Stimulated activated CD4-positive, alpha-beta T cell treated with anti-CD3 and anti-CD28 coated beads, Interleukin-2, amount 100 ng/mL, for 48 hours (primary cell): ENCODE measurements around the gene DCDC1.

Experiments
- DNase-seq, 2 donors: peaks; one replicate each; pipeline ENCODE4 v3.0.0-alpha.2; 2020

Gene DCDC1, protein sequence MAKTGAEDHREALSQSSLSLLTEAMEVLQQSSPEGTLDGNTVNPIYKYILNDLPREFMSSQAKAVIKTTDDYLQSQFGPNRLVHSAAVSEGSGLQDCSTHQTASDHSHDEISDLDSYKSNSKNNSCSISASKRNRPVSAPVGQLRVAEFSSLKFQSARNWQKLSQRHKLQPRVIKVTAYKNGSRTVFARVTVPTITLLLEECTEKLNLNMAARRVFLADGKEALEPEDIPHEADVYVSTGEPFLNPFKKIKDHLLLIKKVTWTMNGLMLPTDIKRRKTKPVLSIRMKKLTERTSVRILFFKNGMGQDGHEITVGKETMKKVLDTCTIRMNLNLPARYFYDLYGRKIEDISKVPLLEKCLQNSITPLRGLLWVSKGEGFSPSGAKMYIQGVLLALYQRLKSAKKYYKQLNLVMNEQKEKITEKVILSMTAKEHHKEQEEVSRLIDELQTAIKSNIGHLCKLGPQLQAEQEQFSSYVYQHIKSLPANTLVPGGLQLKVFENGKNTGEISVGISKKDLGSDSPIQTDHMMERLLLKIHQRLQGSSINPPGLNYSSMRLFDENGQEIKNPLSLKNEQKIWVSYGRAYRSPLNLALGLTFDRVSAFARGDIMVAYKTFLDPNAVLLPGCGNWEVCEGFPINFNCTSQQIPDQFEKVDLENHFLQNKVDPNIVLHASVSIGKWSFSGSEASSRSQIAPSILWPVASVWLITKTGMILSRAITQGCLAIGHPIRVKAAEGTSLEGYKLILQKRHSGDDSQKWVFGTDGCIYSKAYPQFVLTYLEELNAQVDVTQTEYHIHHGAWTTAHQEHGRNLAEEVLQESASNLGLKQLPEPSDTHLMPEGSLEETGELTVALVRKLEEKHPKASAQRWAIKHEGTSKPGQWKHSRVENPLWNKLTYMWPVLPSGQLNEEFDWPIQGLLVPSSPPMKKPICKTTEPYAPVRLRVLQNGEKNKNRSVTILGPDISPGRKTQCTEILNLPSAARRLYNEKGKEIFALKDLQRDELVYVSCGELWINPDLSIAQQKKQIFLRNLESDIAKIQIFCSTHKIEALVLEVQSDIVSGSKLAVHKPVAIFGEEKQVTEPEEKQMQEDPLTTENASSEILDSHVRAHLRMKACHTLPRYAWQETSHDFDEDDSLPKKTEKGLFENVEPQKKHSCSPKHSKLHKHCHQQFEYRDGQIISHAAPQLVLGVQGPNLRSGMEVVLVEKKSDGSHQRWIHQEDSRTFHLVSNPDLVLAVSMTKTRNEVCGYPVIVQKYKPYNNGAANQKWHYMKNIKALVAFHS (N-terminal part only)

DNA sequence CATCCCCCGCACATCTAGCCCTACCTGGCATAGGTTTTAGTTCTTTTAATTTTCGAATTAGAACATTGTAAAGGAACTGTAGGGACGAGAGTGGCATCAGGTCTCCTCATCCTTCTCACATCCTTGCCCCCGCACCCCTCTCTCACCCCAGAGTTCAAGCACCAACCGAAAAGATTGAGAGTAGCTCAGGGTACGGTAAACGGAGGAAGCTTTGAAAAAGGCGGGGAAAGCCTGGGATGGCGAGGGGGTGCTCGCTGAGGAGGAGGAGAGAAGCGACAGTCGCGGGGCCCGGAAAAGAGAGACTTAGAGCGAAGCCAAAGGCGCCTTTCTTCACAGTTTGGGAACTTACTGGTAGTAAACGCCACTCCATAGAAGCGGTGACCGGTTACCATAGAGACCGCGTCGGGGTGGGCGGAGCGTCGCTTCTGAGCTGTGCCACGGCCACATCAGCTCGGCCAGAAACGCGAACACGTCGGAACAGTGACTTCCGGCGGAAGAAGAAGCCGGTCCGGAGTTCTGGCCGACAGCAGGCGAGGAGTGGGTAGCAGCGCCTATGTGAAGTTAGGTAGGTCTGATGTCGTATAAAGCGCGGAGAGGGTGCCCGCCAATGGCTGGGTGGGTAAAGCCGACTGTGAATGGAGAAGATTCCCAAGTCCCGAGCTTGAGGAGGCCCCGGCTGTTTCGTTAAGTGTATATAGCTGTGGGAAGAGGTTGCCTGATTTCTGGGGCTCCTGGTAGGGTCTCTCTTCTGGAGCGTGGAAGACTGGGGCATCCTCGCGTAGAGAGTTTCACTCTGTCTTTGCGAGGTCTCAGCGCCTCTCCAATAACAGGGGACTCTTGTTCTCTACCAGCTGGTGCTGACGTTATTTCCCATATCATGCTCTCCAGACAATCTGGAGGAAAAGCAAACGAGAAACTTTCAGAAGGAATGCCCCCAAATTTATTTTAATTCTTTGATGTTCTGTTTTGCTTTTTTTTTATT, at the start of gene DCDC1, which contains the start of gene DNAJC24:
Gene DCDC1, minus strand, starts transcription at position 392 of the 982 bp plus-strand sequence. CDS start 41,459 bp downstream, outside the sequence.
Gene DNAJC24, plus strand, starts transcription at position 513 of the 982 bp plus-strand sequence. CDS start 889 bp downstream, outside the sequence.
- DNase-seq, result peak; percentile 87

DNA sequence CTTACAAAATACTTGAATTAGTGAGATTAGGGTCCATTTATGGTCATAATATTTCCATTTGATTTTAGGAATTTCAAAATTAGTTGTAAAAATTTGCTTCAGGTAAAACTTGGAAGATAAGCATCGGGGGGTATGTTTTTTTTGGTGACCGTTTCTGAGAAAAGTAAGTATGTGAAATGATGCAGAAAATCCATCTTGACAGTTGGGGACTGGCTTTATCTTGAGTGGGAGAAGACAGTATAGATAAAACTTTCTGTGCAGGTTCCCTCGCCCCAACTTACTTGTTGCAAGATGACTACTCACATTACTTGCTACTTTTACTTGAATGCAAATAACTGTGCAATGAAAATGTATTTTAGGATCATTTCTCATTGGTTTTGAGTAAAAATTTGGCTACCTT, 49.6 kb upstream of the DCDC1 start:
- no peak for DNase-seq

DNA sequence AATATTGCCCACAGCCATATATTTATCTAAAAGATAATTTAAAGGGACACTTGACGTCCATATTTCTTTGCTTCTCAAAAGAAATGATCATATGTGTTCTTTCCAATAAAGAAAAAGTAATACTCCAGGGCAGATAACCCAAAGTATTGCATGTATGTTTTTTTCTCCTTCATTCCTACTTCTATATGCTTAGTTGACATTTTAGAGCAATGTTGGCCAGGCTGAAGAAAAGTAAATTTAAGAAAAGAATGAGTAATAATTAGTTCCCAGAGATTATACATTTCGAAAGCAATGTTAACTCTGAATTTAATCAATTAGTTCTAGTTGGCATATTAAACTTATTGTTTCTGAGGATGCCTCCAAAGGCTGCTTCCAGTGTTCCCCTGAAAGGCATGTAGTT, 48.3 kb upstream of the DCDC1 start:
- no peak for DNase-seq

DNA sequence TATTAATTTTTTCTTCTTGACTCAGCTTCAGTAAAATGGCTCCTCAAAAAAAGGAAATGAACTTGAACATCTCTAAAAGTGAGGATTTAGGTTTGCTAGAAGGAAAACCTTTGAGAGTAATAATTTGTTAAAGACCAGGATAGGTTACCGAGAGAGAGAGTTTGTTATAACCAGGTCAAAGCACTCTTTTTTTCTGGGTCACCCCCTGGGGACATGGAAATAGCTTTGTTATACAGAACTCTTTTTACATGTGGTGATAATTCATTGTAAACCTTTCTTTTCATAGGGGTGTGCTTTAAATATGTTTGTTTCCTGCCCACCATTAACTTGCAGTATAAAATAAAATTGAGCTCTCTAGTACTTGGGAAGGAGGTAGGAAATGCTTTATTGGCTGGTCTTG, 47.8 kb upstream of the DCDC1 start:
- DNase-seq, result no peak

DNA sequence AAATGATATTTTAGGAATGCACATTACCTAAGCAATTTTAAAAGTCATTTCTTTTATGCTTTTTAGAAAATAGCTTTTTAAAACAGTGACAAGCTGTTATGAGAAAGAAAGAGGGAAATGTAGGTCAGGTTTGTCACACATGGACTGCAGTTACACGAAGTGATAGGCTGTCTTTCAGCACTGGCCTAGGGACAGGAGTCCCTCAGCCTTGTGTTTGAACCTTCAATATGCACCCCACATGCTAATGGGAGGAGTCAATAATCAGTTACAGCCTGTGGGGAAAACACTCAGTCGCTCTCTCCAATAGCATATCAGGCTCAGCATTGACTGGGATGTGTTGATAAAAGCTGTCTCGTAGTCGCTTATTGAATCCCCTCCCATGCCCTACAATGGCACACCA, 45.9 kb upstream of the DCDC1 start:
- no peak for DNase-seq

DNA sequence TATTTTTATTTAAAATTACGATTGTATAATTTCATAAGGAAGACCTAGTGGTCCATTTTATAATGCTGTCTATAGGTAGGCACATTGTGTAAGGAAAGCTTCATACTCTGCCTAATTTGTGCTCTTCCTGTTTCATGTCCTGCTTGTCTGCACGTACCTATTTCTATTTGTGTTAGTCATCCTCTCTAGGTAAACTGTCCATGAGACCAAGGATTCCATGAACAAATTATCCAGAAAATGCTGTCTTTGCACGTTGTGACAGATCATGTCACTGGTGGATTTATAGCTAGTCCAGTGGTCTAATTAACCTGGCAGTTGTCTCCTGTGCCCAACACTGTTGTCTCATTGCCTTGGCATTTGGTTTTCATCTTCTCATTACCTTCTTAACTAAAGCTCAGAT, 44.8 kb upstream of the DCDC1 start:
- DNase-seq, result no peak

DNA sequence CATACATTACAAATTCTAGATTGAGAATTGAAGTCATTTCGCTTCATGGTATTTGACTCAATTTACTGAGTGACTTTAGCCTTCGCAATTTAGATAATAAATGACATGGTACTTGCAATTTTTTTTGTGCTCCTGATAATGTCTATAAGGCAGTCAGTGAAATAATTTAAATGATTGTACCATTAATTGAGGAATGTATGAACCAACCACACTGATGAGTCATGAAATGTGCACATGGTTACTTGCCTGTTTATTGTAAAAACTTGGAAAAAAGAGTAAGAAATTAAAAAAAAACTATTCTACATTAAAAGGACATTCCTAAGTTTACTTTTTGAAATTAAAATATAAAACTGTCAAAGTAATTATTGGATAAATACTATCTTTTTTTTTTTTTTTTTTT, 43.4 kb upstream of the DCDC1 start:
- no peak for DNase-seq

DNA sequence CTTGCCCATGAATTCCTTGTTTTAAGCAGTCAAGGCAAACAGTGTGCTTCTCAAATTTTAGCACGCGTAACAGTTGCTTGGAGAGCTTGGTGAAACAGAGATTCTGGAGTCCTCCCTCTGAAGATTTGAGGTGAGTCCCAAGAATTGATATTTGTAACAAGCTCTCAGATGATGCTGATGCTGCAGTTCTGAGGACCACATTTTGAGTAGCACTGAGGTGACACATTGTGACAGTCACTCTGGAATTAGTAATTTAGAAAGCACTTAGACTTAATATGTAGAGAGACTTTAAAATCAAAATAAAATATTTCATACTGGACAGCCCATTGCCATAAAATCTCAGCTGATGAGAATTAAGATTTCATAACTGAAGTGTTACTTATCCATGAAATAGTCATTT, 38.7 kb upstream of the DCDC1 start:
- no peak for DNase-seq

DNA sequence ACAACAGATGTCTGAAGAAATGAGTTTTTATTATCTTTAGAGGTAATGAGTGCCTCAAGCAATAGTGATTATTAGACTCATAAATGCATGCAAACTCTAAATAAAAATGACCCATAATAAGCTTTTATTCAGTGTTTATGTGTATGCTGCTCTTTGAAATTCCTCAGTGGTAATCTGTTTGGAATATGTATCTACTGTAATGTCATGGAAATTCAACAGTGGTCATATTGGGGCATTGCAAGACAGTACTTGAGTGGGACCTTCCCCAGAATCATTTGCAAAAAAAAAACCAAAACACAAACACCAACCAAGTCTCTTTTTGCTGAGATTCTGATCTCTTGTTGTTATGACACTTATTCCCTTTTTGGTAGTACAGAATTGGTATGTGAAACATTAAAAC, 35.1 kb upstream of the DCDC1 start:
- DNase-seq, result no peak

DNA sequence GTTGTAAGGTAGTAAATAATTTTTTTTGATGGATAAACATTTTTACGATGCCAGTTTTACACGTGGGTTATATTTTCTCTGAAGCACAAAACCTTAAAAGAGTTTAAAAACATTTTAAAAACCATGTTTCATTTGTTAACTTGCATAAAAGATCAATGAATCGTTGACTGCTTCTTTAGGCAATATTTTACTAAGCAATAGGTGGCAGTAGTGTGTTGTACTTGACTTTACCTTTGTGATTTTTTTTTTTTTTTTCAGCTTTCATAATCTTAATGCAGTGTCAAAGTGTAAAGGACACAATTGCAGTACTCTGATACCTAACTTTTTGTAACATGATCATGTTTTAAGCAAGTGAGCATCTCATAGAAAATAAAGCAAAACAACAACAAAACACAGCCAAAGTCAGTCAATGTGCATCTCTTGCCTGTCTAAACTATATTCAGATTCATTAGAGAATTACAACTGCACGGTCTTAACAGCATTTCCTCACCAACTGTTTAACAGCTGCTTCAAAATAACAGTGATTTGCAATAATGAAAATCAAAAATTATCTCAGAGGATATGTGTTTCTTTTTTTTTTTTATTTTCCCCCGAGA, 27.8 kb upstream of the DCDC1 start:
- no peak for DNase-seq

DNA sequence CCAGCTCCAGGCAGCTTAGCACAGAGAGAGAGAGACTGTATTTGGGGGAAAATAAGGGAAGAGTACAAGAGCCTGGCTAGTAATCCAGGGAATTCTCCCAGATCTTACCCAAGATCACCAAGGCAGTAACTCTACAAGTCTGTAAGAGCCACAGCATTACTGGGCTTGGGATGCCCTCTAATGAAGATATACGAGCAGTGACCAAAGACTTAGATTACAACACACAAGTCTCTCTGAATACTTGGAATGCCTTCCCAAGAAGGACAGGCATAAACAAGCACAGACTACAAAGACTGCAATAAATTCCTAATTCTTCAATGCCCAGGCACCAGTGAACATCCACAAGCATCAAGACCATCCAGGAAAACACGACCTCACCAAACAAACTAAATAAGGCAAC, 17.8 kb upstream of the DCDC1 start:
- DNase-seq, result no peak

DNA sequence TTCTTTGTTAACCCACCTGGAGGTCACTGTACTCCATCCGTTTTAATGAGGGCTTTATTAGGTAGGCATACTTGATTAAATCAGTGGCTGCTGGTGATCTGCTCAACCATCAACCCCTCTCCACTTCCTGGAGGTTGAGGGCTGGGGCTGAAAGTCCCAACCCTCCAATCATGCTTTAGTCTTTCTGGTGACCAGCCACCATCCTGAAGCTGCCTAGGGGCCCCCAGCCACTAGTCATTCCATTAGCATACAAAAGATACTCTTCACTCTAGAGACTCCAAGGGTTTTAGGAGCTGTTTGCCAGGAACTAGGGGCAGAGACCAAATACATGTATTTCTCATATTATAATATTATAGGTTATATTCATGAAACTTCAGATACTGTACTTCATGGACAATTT, 13.6 kb upstream of the DCDC1 start:
- no peak for DNase-seq

DNA sequence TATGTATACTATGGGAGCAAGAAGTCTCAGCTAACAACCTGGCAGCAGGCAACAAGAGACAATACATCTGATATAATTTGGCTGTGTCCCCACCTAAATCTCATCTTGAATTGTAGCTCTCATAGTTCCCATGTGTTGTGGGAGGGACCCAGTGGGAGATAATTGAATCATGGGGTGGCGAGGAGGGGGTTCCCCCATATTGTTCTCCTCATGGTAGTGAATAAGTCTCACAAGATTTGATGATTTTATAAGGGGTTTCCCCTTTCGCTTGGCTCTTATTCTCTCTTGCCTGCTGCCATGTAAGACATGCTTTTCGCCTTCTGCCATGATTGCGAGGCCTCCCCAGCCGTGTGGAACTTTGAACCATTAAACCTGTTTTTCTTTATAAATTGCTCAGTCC, 6.3 kb upstream of the DCDC1 start:
- no peak for DNase-seq

DNA sequence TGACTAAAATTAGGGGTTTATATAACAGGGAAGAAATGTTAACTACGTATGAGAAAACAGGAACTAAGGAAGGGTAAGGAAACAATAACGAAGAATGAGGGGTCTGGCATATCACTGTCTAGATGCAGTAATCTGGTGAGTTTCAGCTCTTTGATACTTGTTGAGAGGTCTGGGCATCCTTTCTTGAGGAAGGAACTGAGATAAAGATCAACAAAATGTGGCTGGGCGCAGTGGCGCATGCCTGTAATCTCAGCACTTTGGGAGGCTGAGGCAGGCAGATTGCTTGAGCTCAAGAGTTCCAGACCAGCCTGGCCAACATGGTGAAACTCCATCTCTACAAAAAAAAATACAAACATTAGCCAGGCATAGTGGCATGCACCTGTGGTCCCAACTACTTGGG, 2.7 kb downstream of the DCDC1 start:
- no peak for DNase-seq

DNA sequence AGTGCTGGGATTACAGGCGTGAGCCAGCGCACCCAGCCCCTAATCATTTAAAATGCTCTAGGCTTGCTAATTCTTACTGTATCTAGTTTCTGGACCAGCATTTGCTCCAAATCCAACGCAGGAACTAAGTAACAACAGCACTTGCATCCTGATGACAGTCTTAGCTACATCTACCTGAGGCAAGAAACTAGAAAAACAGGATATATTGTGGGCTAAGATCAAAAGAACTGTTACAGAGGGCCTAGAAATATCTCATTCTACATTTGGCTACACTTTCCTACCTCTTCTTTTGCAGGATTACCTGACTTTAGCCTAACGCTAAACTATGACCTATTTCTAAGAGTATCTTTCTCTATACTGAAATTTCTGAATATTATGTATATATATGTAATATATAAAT, 7.8 kb downstream of the DCDC1 start:
- DNase-seq, result no peak

DNA sequence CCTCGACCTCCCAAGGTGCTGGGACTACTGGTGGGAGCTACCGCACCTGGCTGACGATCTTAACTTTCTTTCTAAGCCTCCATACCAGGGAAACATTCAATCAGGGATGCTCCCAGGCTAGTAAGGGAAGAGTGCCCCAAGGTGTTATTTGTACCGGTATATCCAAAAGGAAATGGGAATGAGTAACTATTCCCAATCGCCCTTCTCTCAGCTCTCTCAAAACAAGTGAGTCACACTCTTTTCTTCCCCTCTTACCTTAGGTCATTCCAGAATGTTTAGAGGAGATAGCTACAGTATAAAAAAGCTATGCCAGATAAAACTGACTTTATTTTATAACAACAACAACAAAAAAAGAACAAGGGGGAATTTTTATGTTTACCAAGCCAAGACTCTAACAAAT, 13.7 kb downstream of the DCDC1 start:
- no peak for DNase-seq

DNA sequence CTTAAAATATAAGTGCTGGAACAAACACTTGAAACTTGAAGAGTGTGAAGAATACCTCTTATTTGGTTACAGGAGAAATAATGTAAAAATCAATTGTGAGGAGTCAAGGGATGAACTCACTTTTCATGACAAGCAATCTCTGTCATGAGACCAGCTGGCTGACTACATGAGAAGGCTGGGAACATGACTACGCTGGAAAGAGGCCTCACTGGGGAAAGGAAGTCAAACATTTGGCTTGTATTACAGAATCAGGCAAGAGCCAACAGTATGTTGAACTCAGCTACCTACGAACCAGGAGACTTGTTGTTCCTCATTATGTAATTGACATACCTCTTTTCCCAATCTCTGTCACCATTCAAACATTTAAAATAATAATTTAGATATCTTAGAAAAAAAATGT, 14.4 kb downstream of the DCDC1 start:
- no peak for DNase-seq

DNA sequence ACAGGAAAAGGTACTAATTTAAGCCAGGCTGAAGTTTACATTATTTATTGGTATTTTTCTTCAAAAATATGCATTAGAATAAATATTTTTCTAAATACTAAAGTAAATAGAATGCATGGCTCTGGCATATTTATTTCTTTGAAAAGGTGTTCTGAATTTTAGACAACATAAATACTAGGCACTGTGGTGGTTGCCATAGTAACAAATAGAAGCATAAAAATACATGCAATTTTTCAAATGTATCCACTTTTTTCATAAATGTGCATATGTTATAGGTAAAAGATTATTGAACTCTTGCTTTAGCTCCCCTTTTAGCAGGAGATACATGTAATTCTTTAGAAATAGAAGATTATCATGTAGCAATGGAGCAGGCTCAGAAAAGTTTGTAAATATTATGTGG, 18.4 kb downstream of the DCDC1 start:
- DNase-seq, result no peak

DNA sequence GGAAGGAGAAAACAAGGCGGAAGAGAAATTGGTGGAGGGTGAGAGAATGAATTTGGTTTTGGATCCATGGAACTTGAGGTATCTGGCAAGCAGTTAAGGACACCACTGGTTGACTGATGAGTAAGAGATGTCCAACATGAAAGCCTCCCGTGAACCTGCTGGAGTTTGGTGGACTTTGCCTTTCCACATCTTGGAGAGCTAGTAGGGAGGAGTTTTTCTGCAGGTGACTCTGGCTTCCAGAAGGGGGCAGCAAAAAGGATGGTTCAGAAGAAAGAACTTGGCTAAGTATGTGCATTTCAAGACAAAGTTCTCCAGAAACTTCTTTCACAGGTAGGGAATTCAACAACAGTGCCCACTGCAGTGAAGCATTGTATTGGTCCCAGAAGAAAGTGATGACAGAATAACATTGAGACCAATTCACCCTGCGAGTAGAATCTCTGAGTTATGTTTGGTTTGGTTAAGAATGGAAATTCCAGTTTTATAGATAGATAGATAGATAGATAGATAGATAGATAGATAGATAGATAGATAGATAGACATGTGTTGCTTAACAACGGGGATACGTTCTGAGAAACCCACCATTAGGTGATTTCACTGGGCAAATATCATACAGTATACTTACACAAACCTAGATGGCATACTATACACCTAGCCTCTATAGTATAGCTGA, 28.5 kb downstream of the DCDC1 start:
- no peak for DNase-seq

DNA sequence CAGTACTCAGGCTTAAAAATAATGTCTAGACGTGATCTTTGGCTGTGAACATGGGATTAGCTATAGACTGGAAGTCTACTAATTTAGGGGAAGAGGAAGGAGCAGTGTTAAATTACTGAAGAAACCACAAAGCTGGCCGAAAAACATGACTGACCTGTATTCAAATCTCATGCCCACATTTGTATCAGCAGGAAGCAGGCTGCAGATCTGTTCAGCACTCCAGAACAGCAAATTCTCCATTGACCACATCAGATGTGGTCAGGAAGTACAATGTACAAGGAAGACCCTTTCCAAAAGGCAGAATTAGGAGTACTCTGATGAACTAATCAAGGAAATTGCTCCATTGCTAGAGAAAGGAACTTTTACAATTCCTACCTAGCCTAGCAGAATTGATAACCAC, 31.7 kb downstream of the DCDC1 start:
- DNase-seq, result no peak

DNA sequence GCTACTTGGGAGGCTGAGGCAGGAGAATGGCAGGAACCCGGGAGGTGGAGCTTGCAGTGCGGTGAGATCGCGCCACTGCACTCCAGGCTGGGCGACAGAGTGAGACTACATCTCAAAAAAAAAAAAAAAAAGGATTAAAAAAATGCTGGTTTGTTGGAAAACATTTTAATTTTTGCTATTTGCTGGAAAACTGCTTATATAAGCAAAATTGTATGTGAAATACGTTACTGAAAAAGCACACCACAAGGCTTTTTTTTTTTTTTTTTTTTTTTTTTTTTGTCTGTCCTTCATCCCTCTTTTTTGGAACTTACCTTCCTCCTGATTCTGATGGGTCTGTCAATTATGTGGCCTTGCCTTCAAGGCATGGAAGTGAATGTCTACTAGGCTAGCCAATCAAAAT, 40.8 kb downstream of the DCDC1 start:
- no peak for DNase-seq
